Memory B cell (primary cell): ENCODE measurements around the gene YKT6.
A peak's percentile ranks its signal among the peaks of the same experiment; 100 is the strongest.
"Not testable (repeated sequence)": the region's sequence is repeated elsewhere in the genome, so short reads cannot be mapped to it uniquely, and the experiment has no call there.

Source experiments
- ATAC-seq: fragments of 150-1000 bp; cut with Tn5 transposase; 2 replicates; pipeline ENCODE4 v1.10.0; 2021; ENCODE audit warnings: low read depth, mild to moderate bottlenecking, moderate library complexity
- DNase-seq, 2 donors: peaks; one replicate each; pipeline ENCODE4 v3.0.0; 2022; ENCODE audit warnings: low spot score in 2 of 2
- H3K27ac Mint-ChIP-seq: one replicate; pipeline ENCODE4 v1.8.0; 2022; ENCODE audit warnings: mild to moderate bottlenecking, moderate library complexity, mixed read lengths
- H3K27me3 Mint-ChIP-seq: one replicate; pipeline ENCODE4 v1.8.0; 2022; ENCODE audit warnings: mixed read lengths
- H3K36me3 Mint-ChIP-seq: one replicate; pipeline ENCODE4 v1.8.0; 2022; ENCODE audit warnings: mild to moderate bottlenecking, mixed read lengths
- H3K4me1 Mint-ChIP-seq: one replicate; pipeline ENCODE4 v1.8.0; 2022; ENCODE audit warnings: mixed read lengths
- H3K4me3 Mint-ChIP-seq: one replicate; pipeline ENCODE4 v1.8.0; 2022; ENCODE audit warnings: mild to moderate bottlenecking, moderate library complexity, mixed read lengths
- H3K9me3 Mint-ChIP-seq: one replicate; pipeline ENCODE4 v1.8.0; 2022; ENCODE audit warnings: mixed read lengths

The YKT6 gene

GRCh38 chr7:44194069-44194468 lies 6.7 kb upstream of the YKT6 start:
- Mint-ChIP-seq H3K9me3 (no peaks in the 10 kb centered on the region), H3K36me3 (peaks cover 2% of the 10 kb centered on the region), H3K4me1 (peaks cover 4% of the 10 kb centered on the region), H3K27me3 (peaks cover 7% of the 10 kb centered on the region), H3K27ac (no peak overlapping the region), H3K4me3 (no peak overlapping the region)
- DNase-seq = no peak
- no peak for ATAC-seq

- DNase-seq (no peak), ATAC-seq (no peak)
- Mint-ChIP-seq H3K36me3 (peaks cover 2% of the 10 kb centered on the region), H3K9me3 (no peaks in the 10 kb centered on the region), H3K27me3 (peaks cover 7% of the 10 kb centered on the region), H3K27ac (no peak overlapping the region), H3K4me3 (no peak overlapping the region), H3K4me1 (peaks cover 4% of the 10 kb centered on the region)
Measured at GRCh38 chr7:44194562-44195145, 6.1 kb upstream of the YKT6 start.

DNA sequence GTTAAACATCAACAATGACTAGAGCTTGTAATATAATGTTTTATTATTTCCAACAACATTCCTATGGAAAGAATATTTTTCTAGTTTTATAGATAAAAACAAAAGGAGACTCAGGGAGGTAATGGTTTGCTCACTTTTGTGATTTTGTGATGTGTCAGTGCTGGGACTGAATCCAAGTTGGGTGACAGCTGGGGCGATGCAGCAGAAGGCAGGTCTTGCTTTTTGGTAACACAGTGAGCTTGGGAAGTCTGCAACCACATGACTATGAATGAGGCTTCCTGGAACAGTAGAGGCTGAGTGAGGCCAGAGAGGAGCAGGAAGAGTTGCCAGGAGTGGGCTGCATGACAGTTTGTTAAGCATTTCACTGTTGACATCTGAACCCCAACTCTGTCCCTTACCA lies 4.9 kb upstream of the YKT6 start:
- peaks cover 4% of the 10 kb centered on the region for H3K4me1 Mint-ChIP-seq
- H3K36me3 Mint-ChIP-seq = peaks cover 2% of the 10 kb centered on the region
- H3K4me3 Mint-ChIP-seq = no peak overlapping the region
- H3K9me3 Mint-ChIP-seq = no peaks in the 10 kb centered on the region
- peaks cover 7% of the 10 kb centered on the region for H3K27me3 Mint-ChIP-seq
- ATAC-seq = no peak
- no peak for DNase-seq
- no peak overlapping the region for H3K27ac Mint-ChIP-seq

DNA sequence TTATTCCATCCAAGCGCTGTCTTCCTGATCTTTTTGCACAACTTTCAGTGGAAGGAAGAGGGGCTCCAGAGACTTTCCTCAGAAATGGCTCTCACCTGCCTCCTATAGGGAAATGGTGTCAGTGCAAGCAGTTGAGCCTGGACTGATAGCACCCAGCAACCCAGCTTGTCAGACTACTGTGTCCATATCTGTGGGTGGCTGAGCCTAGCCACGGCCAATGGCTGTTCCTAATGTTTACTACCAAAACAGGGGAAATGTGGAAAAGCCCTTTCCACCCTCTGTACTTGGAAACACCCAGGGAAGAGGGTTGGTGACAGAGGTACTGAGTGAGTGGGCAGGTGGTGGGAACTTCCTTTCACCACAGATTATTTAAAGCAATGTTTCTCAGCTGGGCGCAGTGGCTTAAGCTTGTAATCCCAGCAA lies 4.3 kb upstream of the YKT6 start:
- no peak for ATAC-seq
- no peak overlapping the region for H3K4me3 Mint-ChIP-seq

DNA sequence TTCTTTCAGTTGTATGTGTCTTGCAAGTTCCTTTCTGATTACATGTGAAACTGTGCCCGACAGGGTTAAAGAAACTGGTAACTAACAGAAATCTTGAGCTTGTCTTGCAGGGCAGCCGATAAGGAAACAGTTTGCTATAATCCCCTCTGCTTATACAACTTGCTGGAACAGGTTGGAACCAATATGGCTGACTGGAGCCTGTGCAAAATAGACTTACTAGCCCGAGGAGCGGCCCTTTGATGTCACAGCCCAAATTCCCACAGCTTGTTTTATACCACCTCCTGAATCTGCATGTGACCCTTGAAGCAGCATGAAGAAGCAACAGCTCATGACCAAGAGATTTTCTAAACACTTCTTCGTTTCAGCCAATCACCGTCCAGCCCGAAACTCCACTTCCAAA lies 3.3 kb upstream of the YKT6 start:
- DNase-seq (no peak), ATAC-seq (no peak)
- no peak overlapping the region for H3K4me3 Mint-ChIP-seq
- H3K4me1 Mint-ChIP-seq = peaks cover 8% of the 10 kb centered on the region
- H3K36me3 Mint-ChIP-seq = peaks cover 2% of the 10 kb centered on the region
- H3K27ac Mint-ChIP-seq = no peak overlapping the region
- peaks cover 7% of the 10 kb centered on the region for H3K27me3 Mint-ChIP-seq
- no peaks in the 10 kb centered on the region for H3K9me3 Mint-ChIP-seq

More for the DNA sequence above, 4.3 kb upstream of the YKT6 start:
- peaks cover 5% of the 10 kb centered on the region for H3K4me1 Mint-ChIP-seq
- DNase-seq = peak; percentile 22 to 47
- H3K9me3 Mint-ChIP-seq = no peaks in the 10 kb centered on the region
- H3K36me3 Mint-ChIP-seq = peaks cover 2% of the 10 kb centered on the region
- H3K27ac Mint-ChIP-seq = no peak overlapping the region
- peaks cover 7% of the 10 kb centered on the region for H3K27me3 Mint-ChIP-seq

DNA sequence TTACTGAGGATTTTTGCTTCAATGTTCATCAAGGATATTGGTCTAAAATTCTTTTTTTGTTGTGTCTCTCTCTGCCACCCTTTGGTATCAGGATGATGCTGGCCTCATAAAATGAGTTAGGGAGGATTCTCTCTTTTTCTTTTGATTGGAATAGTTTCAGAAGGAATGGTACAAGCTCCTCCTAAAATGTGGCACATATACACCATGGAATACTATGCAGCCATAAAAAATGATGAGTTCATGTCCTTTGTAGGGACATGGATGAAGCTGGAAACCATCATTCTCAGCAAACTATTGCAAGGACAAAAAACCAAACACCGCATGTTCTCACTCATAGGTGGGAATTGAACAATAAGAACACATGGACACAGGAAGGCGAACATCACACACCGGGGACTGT lies 615 bp upstream of the YKT6 start:
- not testable (repeated sequence) for H3K27ac Mint-ChIP-seq, DNase-seq, ATAC-seq, H3K27me3 Mint-ChIP-seq, H3K9me3 Mint-ChIP-seq, H3K36me3 Mint-ChIP-seq
- Mint-ChIP-seq H3K4me3 (peak overlapping the region; percentile 61), H3K4me1 (peaks cover 17% of the 10 kb centered on the region)

- Mint-ChIP-seq H3K4me3 (peak overlapping the region; percentile 90), H3K27ac (no peak overlapping the region), H3K4me1 (peaks cover 16% of the 10 kb centered on the region), H3K36me3 (peaks cover 15% of the 10 kb centered on the region), H3K9me3 (no peaks in the 10 kb centered on the region), H3K27me3 (no peaks in the 10 kb centered on the region)
- ATAC-seq (no peak), DNase-seq (no peak)
Measured at GRCh38 chr7:44201813-44202212, 1.0 kb downstream of the YKT6 start.

DNA sequence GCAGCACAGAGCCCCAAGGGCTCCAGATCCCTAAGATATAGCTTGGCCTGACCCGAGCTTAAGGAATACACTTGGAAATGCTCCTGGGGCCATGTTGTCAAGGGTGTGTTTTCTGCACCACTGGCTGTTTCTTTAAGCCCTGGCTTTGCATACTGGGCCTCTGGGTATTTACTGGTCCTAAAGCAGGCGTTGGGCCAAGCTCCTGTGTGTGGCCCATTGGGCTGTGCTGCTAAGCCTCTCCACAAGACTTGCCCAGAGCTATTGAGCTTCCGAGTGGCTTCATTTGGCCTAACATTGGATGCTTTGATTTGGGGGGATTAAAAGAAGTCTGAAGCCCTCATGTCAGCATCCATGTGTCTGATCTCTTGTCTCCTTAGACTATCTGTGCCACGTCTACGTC lies 5.2 kb downstream of the YKT6 start:
- DNase-seq = no peak
- Mint-ChIP-seq H3K27ac (no peak overlapping the region), H3K4me3 (no peak overlapping the region), H3K36me3 (peaks cover 32% of the 10 kb centered on the region), H3K4me1 (peaks cover 15% of the 10 kb centered on the region), H3K27me3 (no peaks in the 10 kb centered on the region), H3K9me3 (no peaks in the 10 kb centered on the region)
- ATAC-seq = no peak

- Mint-ChIP-seq H3K27me3 (no peaks in the 10 kb centered on the region), H3K4me1 (peaks cover 8% of the 10 kb centered on the region), H3K9me3 (no peaks in the 10 kb centered on the region), H3K36me3 (peaks cover 37% of the 10 kb centered on the region), H3K4me3 (no peak overlapping the region), H3K27ac (no peak overlapping the region)
- no peak for DNase-seq
- ATAC-seq = no peak
Measured at GRCh38 chr7:44208085-44208484, 7.3 kb downstream of the YKT6 start.

DNA sequence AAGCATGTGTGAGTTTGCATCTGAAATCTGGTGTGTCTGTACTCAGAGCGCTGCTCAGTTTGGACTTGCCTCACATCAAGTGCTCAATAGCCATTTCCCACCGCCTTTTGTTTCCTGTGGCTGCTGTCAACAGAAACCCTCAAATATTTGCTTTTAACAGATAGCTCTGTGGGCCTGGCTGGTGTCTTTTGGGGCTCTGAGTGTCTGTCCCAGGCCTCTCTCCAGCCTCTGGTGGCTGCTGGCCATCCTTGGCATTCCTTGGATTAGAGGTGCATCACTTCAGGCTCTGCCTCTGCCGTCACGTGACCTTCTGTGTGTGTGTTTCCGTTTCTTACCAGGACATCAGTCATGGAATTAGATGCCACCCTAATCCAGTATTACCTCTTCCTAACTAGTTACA lies 9.3 kb downstream of the YKT6 start:
- no peaks in the 10 kb centered on the region for H3K9me3 Mint-ChIP-seq
- peaks cover 11% of the 10 kb centered on the region for H3K4me1 Mint-ChIP-seq
- no peak overlapping the region for H3K27ac Mint-ChIP-seq
- DNase-seq = no peak
- peaks cover 29% of the 10 kb centered on the region for H3K36me3 Mint-ChIP-seq
- H3K27me3 Mint-ChIP-seq = no peaks in the 10 kb centered on the region
- ATAC-seq = no peak
- H3K4me3 Mint-ChIP-seq = no peak overlapping the region

GRCh38 chr7:44211126-44211675 lies 10.4 kb downstream of the YKT6 start:
- Mint-ChIP-seq H3K36me3 (peaks cover 25% of the 10 kb centered on the region), H3K4me1 (peaks cover 9% of the 10 kb centered on the region), H3K9me3 (no peaks in the 10 kb centered on the region), H3K27ac (no peak overlapping the region), H3K27me3 (no peaks in the 10 kb centered on the region), H3K4me3 (no peak overlapping the region)
- ATAC-seq (no peak), DNase-seq (no peak)

GRCh38 chr7:44212018-44212417 lies 11.2 kb downstream of the YKT6 start:
- H3K4me1 Mint-ChIP-seq = peaks cover 9% of the 10 kb centered on the region
- no peaks in the 10 kb centered on the region for H3K27me3 Mint-ChIP-seq
- no peak for DNase-seq
- H3K4me3 Mint-ChIP-seq = no peak overlapping the region
- ATAC-seq = no peak
- H3K27ac Mint-ChIP-seq = no peak overlapping the region
- H3K36me3 Mint-ChIP-seq = peaks cover 22% of the 10 kb centered on the region
- no peaks in the 10 kb centered on the region for H3K9me3 Mint-ChIP-seq

GRCh38 chr7:44212581-44213184 lies 11.9 kb downstream of the YKT6 start:
- Mint-ChIP-seq H3K27me3 (no peaks in the 10 kb centered on the region), H3K4me1 (peaks cover 9% of the 10 kb centered on the region), H3K27ac (no peak overlapping the region), H3K9me3 (no peaks in the 10 kb centered on the region), H3K36me3 (peaks cover 22% of the 10 kb centered on the region), H3K4me3 (no peak overlapping the region)
- DNase-seq (no peak), ATAC-seq (no peak)

DNA sequence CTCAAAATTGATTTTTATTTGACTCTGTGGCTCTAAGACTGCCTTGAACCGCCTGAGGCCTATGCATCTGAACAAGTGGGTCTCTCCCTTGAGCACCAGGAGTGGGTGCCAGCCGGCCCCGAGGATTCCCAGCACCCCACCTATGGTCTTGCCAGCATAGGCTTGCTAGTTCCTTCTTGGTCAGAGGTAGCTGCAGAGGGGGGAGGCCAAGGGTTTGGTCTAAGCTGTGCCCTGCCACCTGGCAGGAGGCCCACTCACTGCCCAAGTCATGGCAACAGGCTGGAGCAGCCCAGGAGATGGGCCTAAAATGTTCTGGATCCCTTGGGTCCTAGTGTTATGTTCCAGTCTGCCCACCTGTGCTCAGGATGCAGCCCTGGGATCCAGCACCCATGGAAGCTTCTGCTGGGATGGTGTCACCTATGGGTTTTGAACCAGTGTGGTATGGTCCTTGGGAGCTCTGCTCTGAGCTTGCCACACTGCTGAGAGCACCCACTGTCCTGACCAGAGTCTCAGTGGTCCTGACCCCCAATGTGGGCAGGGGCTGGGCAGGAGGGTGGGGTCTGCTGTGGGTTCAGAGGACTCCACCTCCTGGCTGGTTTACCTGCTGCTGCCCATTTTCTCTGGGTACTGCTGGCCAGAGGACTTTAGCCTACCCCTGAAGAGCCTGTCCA lies 12.6 kb downstream of the YKT6 start:
- DNase-seq (no peak), ATAC-seq (no peak)
- H3K27ac Mint-ChIP-seq = peak overlapping the region; percentile 74
- peaks cover 9% of the 10 kb centered on the region for H3K4me1 Mint-ChIP-seq
- peaks cover 20% of the 10 kb centered on the region for H3K36me3 Mint-ChIP-seq
- no peaks in the 10 kb centered on the region for H3K9me3 Mint-ChIP-seq
- H3K4me3 Mint-ChIP-seq = no peak overlapping the region
- no peaks in the 10 kb centered on the region for H3K27me3 Mint-ChIP-seq
